HG02885 (cell line): ENCODE data around the gene RAD51AP2.
"Not testable (repeated sequence)": the region's sequence is repeated elsewhere in the genome, so short reads cannot be mapped to it uniquely, and the experiment has no call there.

Source experiments
- ATAC-seq: cut with Tn5 transposase; IDR thresholded peaks from one replicate; pipeline ENCODE4 v1.9.1; 2021; ENCODE audit warnings: mild to moderate bottlenecking; ENCODE audit not compliant: unreplicated experiment, poor library complexity

Gene RAD51AP2

GRCh38 chr2:17538844-17539554, 20.8 kb upstream of the RAD51AP2 start:
- peak; percentile 76 for ATAC-seq

GRCh38 chr2:17538022-17538843, 20.0 kb upstream of the RAD51AP2 start:
- peak; percentile 57 for ATAC-seq

DNA sequence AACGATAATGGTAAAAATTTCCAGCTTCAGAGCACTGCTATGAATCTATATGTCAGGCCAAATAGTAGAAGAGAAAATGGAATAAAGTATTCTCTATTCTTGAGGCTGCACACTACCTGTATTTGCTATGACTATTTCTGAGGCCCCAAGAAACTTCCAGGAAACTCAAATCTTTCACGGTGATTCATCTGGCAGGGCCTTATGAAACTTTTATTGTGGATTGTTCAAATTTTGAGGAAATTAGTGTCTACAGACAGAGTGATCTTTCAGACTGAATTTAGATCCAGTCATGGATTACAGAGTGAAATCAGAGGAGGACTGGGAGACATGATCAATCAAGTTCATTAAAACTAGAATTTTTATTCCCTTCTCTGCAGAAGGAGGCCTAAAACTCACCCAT, 18.2 kb upstream of the RAD51AP2 start:
- ATAC-seq = no peak

GRCh38 chr2:17533546-17533945, 15.3 kb upstream of the RAD51AP2 start:
- no peak for ATAC-seq

DNA sequence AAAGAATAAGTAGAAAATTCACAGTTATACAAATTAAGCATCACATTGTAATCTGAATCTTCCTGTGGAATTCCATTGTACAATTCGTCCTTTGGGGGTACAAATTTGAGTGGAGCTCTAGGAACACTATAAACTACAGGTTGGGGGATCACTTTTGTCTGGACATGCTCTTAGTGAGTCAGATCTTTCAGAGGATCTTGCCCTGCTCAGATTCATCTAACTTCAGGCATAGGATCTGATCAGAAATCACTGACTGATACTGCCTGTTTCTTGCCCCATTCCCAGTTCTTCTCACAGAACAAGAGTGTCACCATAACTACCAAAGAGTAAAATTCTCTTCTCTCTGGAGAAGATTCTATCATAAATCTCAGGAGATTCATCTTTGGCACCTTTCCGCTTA, 11.5 kb upstream of the RAD51AP2 start:
- ATAC-seq = no peak

- no peak for ATAC-seq
Observed at GRCh38 chr2:17522303-17522702, 4.1 kb upstream of the RAD51AP2 start.

- ATAC-seq = no peak
Observed at GRCh38 chr2:17521621-17522020, 3.4 kb upstream of the RAD51AP2 start.

DNA sequence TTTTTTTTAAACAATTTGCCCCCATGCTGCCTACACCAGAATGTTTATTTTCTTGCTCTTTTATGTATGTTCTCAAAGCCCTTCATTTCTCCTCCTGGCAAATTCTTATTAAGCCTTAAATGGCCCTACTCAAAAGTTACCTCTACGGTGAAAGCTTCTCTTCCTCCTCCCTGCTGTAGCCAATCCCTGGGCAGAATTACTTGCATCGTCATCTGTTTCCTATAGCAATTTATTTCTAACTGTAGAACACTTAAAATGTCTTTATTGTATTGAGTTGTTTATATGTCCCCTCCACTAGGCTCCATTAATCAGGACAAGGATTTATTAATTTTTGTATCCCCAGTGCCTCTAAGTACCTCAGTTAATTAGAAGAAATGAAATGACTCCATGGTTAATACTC, 2.5 kb upstream of the RAD51AP2 start:
- ATAC-seq = peak; percentile 57

DNA sequence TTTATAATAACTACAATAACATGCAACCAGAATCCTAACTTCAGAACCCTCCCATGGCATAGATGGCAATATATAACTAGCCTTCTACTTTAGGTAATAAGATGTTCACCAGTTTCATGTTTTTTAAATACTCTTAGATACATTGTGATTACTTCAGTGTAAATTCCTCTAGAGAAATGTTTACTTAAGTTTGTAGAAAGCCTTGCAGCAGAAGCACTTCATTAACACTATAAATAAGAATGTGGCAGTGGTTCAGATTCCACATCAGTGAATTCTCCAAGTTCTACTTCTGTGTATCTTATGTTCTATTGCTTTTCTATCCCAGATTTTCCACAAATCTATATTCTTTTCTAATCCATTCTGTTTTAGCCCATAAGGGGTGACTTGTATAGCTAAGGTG, 1.2 kb upstream of the RAD51AP2 start:
- ATAC-seq = no peak

DNA sequence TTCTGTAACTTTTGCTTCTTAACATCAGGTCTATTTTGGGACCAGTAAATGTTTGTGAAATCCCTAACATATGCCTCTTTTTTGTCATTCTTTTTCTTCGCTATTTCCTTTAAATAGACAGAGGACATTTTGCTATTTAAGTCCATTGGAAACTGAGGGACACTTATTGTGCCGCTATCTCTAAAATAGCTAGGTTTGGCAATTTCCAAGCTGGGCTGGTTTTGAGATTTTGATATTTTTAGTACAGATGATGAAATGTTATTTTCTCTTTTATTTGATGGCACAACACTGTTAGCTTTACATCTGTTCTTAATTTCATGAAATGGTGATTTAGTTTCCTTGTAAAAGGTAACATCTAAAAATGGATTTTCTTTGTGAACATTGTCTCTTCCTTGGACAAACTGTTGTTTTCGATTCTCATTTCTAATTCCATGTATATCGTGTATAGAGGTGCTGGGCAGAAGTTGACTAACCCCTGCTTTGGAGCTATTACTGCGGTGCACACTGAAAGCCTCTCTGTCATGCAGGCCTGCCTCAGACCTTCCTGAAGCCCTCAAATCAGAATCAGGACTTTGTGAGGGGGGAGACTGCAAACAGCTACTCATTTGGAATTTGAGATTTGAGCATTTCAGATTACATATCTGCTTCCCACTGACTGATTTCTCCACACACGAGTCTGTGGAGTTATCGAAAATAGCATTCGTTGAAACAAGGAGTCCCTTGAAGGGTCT, 594 bp downstream of the RAD51AP2 start:
- peak; percentile 24 for ATAC-seq

DNA sequence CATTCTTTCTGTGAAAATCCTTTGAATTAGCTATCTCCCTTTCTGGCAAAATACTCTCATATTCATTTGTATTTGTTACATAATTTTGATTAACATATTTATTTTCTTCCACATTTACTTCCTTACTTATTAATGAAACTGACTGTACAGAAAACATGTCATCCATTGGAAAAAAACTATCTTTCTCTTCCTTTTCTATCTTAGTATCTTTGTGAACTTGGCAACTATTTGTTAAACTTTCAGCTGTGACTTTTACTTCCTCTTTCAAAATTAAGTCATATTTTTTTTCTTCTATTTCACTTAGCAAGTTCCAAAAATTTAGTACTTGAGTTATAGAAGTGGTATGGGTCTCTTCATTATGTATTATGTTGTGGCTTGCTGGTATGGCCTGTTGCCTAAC, 2.6 kb downstream of the RAD51AP2 start:
- peak; percentile 38 for ATAC-seq

DNA sequence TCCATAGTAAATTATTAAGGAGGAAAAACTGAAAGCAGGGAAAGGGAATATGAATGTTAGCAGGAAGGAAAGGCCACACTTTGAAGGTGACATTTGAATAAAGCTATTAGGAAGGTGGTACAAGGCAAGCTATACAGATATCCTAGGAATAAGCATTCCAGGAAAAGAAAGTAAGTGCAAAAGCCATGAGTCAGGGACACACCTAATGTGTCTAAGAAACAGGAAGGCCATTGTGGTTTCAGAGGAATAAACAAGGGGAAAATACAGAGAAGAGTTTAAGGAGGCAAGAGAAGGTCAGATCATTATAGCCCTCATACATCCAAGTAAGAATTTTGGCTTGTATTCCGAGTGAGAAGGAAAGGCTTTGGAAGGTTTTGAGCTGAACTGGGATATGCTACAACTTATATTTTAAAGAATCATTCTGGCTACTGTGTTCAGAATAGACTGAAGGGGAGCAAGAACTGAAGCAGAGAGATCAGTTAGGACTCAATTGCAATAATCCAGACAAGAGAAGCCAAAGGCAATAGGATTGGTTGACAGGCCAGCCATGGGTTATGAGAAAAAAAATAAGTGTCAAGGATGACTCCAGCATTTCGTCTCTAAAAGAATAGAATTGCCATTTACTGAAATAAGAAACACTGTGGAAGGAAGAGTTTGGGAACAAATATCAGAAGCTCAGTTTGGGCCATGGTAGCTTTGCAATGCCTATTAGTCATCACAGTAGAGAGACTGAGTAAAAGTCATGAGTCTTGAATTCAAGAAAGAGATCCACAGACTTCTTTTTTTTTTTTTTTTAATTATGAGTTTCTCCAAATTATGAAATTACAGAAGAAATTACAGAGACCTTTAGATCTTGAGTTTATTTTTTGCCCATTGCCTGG, 11.3 kb downstream of the RAD51AP2 start:
- ATAC-seq = no peak

GRCh38 chr2:17497718-17498117, 20.5 kb downstream of the RAD51AP2 start:
- no peak for ATAC-seq

GRCh38 chr2:17495590-17495989, 22.6 kb downstream of the RAD51AP2 start:
- ATAC-seq = no peak

DNA sequence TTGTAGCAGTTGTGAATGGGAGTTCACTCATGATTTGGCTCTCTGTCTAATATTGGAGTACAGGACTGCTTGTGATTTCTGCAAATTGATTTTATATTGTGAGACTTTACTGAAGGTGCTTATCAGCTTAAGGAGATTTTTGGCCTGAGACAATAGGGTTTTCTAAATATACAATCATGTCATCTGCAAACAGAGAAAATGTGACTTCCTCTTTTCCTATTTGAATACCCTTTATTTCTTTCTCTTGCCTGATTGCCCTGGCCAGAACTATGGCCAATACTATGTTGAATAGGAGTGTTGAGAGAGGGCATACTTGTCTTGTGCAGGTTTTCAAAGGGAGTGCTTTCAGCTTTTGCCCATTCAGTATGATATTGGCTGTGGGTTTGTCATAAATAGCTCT, 28.1 kb downstream of the RAD51AP2 start:
- ATAC-seq = not testable (repeated sequence)

- ATAC-seq = not testable (repeated sequence)
Observed at GRCh38 chr2:17488610-17489009, 29.6 kb downstream of the RAD51AP2 start.

DNA sequence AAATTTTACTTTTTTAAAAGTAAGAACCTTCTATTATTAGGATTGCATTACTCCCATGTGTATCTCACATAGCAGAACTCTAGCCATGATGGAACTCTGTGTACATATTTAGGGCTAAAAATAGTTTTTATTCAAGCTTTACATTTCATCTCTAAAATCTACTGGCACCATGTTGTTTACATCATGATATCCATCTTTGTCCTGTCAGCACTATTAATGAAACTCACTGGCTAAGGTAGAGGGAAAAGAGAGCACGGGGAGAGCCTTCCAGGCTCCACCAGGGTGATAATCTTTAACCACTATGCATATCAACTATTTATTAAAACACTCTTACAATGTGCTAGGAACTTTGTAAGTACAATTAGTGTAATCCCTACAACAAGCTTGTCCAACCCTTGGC, 34.7 kb downstream of the RAD51AP2 start:
- no peak for ATAC-seq

DNA sequence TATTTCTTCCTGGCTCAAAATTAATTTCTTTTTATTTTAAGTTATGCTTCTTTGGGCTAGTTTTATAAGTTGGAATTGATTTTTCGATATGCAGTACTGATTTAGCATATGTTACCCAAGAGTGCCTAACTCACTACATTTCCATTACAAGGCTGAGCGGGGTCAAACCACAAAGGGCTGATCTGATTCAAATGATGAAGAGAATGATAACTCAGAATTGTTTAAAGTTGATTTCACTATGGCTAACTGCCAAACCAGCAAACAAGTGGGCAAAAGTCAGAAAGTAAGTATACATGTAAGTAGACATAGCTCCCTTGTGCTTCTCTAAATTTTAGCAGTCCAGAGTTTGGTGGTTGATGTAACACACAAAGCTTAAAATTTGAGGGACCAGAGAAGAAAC, 35.6 kb downstream of the RAD51AP2 start:
- ATAC-seq = no peak

GRCh38 chr2:17479875-17480274, 38.4 kb downstream of the RAD51AP2 start:
- no peak for ATAC-seq

DNA sequence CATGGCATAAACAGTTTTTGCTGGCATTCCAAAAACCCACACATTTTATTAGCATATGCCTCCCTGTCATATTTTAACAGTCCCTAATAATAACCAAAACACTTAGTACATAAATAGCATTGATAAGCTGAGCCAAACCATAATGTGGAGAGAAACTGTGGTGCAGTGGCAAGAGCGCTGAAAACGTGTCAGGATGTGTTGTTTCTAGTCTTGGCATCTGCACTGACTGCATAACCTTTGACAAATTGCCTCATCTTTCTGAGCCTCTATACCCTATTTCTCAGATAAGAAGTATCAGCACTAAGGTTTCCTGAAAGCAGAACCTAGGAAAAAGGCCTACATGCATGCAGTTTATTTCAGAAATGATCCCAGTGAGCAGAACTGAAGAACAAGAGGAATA, 41.4 kb downstream of the RAD51AP2 start:
- ATAC-seq = no peak
